Measurements from ENCODE around the gene C9orf57.
A peak's percentile ranks its signal among the peaks of the same experiment; 100 is the strongest.
"Not testable (repeated sequence)": the region's sequence is repeated elsewhere in the genome, so short reads cannot be mapped to it uniquely, and the experiment has no call there.

Gene C9orf57

DNA sequence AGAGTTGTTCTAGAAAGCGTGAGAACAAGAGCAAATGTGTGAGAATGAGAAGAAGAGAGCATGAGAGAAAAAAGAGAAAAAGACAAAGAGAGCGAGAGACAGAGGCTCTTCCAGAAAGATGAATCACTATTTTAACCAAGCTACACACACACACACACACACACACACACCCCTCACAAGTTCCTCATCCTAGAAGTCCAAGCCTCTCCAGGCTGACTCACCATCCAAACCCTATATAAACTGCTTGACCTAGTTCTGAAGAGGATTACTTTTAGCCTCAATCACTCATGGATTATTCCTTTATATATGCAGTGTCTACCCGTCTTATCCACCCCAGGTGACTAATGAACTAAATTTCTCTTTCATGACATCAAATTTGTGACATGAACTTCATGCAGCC, 37.6 kb downstream of the C9orf57 start:
- DNase-seq, result peak; percentile 69 to 75

DNA sequence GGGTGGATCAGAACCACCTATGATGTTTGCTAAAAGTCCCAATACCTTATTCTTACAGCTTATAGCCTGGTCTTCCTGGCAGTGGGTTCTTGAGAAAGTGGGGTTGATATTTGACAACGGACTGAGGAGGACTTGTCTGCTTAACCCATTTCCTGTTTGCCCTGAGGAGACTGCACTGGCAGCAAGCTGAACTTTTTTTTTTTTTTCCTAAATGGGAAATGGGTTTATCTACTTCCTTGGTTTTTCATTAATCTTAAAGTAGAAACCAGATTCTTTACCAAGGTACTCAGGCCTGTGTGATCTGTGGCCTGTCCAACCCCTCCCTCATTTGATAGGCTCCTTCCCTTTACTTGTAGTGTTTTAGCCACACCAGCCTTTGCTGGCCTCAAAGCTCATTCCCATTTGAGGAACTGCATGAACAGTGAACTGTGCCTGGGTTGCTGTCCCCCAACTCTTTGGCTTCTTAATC, 47.1 kb downstream of the C9orf57 start:
- no peak for DNase-seq

DNA sequence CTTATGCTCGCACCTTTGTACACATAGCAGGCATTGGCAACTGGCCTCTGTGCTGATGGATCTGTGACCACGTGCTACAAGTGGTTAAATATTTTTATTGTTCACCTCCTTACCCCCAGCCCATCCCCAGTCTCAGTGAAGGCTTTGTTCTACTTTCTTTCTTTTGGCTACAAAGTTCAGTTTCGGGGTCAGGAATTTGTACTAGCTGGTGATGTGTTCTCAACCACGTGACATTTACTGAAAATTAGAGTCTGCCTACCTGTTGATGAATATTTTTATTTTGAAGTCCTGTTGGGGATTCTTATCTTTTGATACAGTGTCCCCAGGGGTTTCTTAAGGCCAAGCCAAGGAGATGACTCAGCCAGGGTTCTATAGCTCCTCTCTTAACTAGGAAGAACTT, 47.8 kb downstream of the C9orf57 start:
- no peak for DNase-seq

DNA sequence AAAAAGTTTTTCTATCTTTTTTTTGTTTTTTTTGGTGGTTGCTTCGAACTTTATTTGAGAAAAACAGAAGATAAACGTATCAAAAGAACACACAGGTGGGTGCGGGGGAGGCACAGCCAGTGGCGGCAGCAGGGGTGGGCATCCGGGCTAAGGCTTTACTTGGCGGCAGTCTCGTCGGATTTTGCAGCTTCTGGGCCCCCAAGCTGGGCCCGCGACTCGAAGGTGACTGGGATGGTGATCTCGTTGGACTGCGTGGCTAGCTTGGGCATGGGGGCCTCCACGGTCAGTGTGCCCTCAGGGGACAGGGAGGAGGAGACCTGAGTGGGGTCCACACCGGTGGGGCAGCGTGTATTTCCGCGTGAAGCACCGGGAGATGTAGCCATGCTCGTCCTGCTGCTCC, 52.7 kb downstream of the C9orf57 start:
- DNase-seq, result not testable (repeated sequence)

DNA sequence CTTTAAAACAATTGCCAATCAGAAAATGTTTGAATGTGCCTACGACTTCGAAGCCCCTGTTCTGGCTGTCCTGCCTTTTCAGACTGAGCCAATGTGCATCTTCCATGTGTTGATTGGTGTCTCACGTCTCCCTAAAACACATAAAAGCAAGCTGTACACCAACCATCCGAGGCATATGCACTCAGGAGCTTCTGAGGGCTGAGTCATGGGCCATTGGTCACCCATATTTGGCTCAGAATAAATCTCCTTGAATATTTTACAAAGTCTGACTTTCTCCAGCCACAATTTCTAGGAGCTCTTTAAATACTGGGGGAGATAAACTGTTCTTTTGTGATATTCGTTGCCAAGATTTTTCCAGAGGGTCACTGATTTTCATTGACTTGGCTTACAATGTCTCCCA, 53.9 kb downstream of the C9orf57 start:
- DNase-seq, result no peak

DNA sequence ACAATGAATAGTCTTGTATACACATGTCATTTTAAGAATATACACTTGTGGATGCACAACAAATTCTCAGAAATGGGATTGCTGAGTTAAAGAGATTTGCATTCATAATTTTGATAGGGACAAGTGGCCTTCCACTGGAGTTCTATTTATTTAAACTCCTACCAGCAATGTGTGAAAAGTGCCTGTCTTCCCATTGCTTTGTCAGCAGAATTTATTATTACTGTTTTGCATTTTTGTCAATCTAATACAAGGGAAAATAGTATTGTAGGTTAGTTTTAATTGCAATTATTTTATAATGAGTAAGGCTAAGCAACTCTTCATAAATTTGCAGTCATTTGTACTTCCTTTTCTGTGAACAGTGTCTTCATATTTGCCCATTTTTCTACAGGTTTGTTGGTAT, 55.0 kb downstream of the C9orf57 start:
- no peak for DNase-seq
